Stomach smooth muscle (tissue), 2 donors: ENCODE data around the gene SOHLH1.

Source experiments
- H3K27ac ChIP-seq: one replicate; pipeline ENCODE4 v1.7.0; 2013; ENCODE audit warnings: mild to moderate bottlenecking, low read length, inconsistent platforms
- H3K27me3 ChIP-seq, 2 donors: one replicate each; pipeline ENCODE4 v1.7.0; 2013; ENCODE audit warnings: low read length in 2 of 2; ENCODE audit not compliant: insufficient read depth in 2 of 2, control insufficient read depth in 1 of 2
- H3K36me3 ChIP-seq, 2 donors: one replicate each; pipeline ENCODE4 v1.7.0; 2013; ENCODE audit warnings: low read length in 2 of 2; ENCODE audit not compliant: control insufficient read depth in 2 of 2, insufficient read depth in 2 of 2
- H3K4me1 ChIP-seq: one replicate; pipeline ENCODE4 v1.7.0; 2013; ENCODE audit warnings: low read length; ENCODE audit not compliant: control insufficient read depth, insufficient read depth
- H3K4me3 ChIP-seq, 2 donors: one replicate each; pipeline ENCODE4 v1.7.0; 2013; ENCODE audit warnings: low read length in 2 of 2
- H3K9ac ChIP-seq, 2 donors: one replicate each; pipeline ENCODE4 v1.7.0; 2013; ENCODE audit warnings: low read length in 2 of 2, mild to moderate bottlenecking in 1 of 2
- H3K9me3 ChIP-seq, 2 donors: one replicate each; pipeline ENCODE4 v1.7.0; 2013; ENCODE audit warnings: low read length in 2 of 2; ENCODE audit not compliant: control insufficient read depth in 2 of 2
- donor health status: healthy.
- donor health status: Pancreatic carcinoma.

Gene SOHLH1

GRCh38 chr9:135714242-135715055, 15.2 kb upstream of the SOHLH1 start:
- Histone ChIP-seq H3K4me3 (no peak overlapping the region), H3K4me1 (no peaks in the 10 kb centered on the region), H3K9me3 (no peaks in the 10 kb centered on the region), H3K27me3 (peaks cover 41 to 42% of the 10 kb centered on the region in 2 donors), H3K36me3 (no peaks in the 10 kb centered on the region), H3K9ac (no peak overlapping the region), H3K27ac (no peak overlapping the region)

- Histone ChIP-seq H3K4me1 (no peaks in the 10 kb centered on the region), H3K27ac (no peak overlapping the region), H3K36me3 (no peaks in the 10 kb centered on the region), H3K27me3 (peaks cover 32 to 40% of the 10 kb centered on the region in 2 donors), H3K9me3 (no peaks in the 10 kb centered on the region), H3K9ac (no peak overlapping the region), H3K4me3 (no peak overlapping the region)
Measured at GRCh38 chr9:135712613-135713295, 13.5 kb upstream of the SOHLH1 start.

GRCh38 chr9:135711881-135712280, 12.6 kb upstream of the SOHLH1 start:
- H3K4me1 ChIP-seq = no peaks in the 10 kb centered on the region

GRCh38 chr9:135711391-135711790, 12.1 kb upstream of the SOHLH1 start:
- Histone ChIP-seq H3K27me3 (peaks cover 30 to 31% of the 10 kb centered on the region in 2 donors), H3K4me3 (no peak overlapping the region), H3K9me3 (no peaks in the 10 kb centered on the region), H3K9ac (no peak overlapping the region), H3K36me3 (no peaks in the 10 kb centered on the region), H3K27ac (no peak overlapping the region), H3K4me1 (no peaks in the 10 kb centered on the region)

More at GRCh38 chr9:135711881-135712280, 12.6 kb upstream of the SOHLH1 start:
- Histone ChIP-seq H3K27ac (no peak overlapping the region), H3K27me3 (peaks cover 33 to 35% of the 10 kb centered on the region in 2 donors), H3K9ac (no peak overlapping the region), H3K4me3 (no peak overlapping the region), H3K9me3 (no peaks in the 10 kb centered on the region), H3K36me3 (no peaks in the 10 kb centered on the region)

- no peaks in the 10 kb centered on the region for H3K4me1 ChIP-seq
- peaks cover 39% of the 10 kb centered on the region in 2 donors for H3K27me3 ChIP-seq
- no peak overlapping the region for H3K4me3 ChIP-seq
- no peak overlapping the region for H3K27ac ChIP-seq
- no peaks in the 10 kb centered on the region for H3K36me3 ChIP-seq
- H3K9me3 ChIP-seq = no peaks in the 10 kb centered on the region
- no peak overlapping the region for H3K9ac ChIP-seq
Measured at GRCh38 chr9:135708164-135708563, 8.9 kb upstream of the SOHLH1 start.

GRCh38 chr9:135707252-135708138, 8.2 kb upstream of the SOHLH1 start:
- H3K27me3 ChIP-seq = peaks cover 43 to 45% of the 10 kb centered on the region in 2 donors
- H3K36me3 ChIP-seq = no peaks in the 10 kb centered on the region

GRCh38 chr9:135706288-135706687, 7.0 kb upstream of the SOHLH1 start:
- Histone ChIP-seq H3K4me1 (peaks cover 7% of the 10 kb centered on the region), H3K9ac (no peak overlapping the region), H3K36me3 (no peaks in the 10 kb centered on the region), H3K27me3 (peaks cover 43 to 50% of the 10 kb centered on the region in 2 donors), H3K9me3 (no peaks in the 10 kb centered on the region), H3K27ac (no peak overlapping the region), H3K4me3 (no peak overlapping the region)

More at GRCh38 chr9:135707252-135708138, 8.2 kb upstream of the SOHLH1 start:
- H3K4me3 ChIP-seq = no peak overlapping the region
- H3K27ac ChIP-seq = no peak overlapping the region
- no peaks in the 10 kb centered on the region for H3K9me3 ChIP-seq
- no peaks in the 10 kb centered on the region for H3K4me1 ChIP-seq
- H3K9ac ChIP-seq = no peak overlapping the region

- H3K27ac ChIP-seq = no peak overlapping the region
- H3K9me3 ChIP-seq = no peaks in the 10 kb centered on the region
- H3K4me3 ChIP-seq = no peak overlapping the region
- H3K27me3 ChIP-seq = peaks cover 41 to 50% of the 10 kb centered on the region in 2 donors
- H3K9ac ChIP-seq = no peak overlapping the region
- H3K36me3 ChIP-seq = no peaks in the 10 kb centered on the region
- peaks cover 7% of the 10 kb centered on the region for H3K4me1 ChIP-seq
Measured at GRCh38 chr9:135705376-135705775, 6.1 kb upstream of the SOHLH1 start.

GRCh38 chr9:135704483-135704882, 5.2 kb upstream of the SOHLH1 start:
- Histone ChIP-seq H3K4me3 (no peak overlapping the region), H3K9ac (no peak overlapping the region), H3K27me3 (peaks cover 41 to 50% of the 10 kb centered on the region in 2 donors), H3K9me3 (no peaks in the 10 kb centered on the region), H3K27ac (no peak overlapping the region), H3K4me1 (peaks cover 7% of the 10 kb centered on the region), H3K36me3 (no peaks in the 10 kb centered on the region)

- Histone ChIP-seq H3K4me3 (no peak overlapping the region), H3K27me3 (peaks cover 41 to 50% of the 10 kb centered on the region in 2 donors), H3K9ac (no peak overlapping the region), H3K27ac (no peak overlapping the region), H3K36me3 (no peaks in the 10 kb centered on the region), H3K4me1 (peaks cover 7% of the 10 kb centered on the region), H3K9me3 (no peaks in the 10 kb centered on the region)
Measured at GRCh38 chr9:135703726-135704125, 4.4 kb upstream of the SOHLH1 start.
